Measurements from ENCODE around the gene SLC25A1. TPM values are rescaled to one million over a fixed set of nuclear protein-coding genes. Genes with fewer than 3 reads are reported as not detected.

SLC25A1 gene
- total and polyA plus RNA-seq, 2 of the 8 experiments (the other 6 are each of a cell fraction or from before 2014, with no cell fraction given): 110 to 148 TPM

DNA sequence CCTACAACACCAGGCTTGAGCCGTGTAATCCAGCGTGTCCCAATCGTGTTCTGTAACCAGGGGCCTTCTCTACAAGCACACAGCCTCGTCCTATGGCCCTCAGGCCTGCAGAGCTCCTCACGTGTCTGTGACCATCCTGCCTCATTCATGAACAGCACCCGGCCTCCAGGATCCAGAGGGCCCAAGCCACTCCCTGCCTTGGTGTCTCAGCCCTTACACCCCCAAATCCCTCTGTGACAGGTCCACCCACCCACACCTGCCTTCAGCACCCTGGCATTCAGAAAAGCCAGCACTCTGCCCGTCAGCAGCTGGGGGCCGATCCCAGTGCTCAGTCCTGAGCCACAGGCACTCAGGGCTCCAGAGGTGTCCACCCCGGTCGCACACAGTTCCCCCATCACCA lies 41.6 kb downstream of the SLC25A1 start:
- no peak overlapping the region for H4K91ac ChIP-seq (replicated peaks; ENCODE audit: insufficient read length, low read length)
- no peak overlapping the region for H3K27ac ChIP-seq (ENCODE audit: low read depth, low read length)
- H4K8ac ChIP-seq (ENCODE audit: extremely low read depth, insufficient read depth, low read length): no peak overlapping the region
- no peaks in the 10 kb centered on the region for H3K79me1 ChIP-seq (ENCODE audit: low read depth, low read length)
- no peak overlapping the region for H2AFZ ChIP-seq (ENCODE audit: low read length)
- no peak overlapping the region for H4K5ac ChIP-seq (ENCODE audit: insufficient read length, low read depth, low read length)
- DNase-seq (ENCODE audit: low read depth in 1 of 2, low spot score in 2 of 2) (no peak), FAIRE-seq (no peak)
- H2AK5ac ChIP-seq (ENCODE audit: low read depth, low read length): no peak overlapping the region
- H3K36me3 ChIP-seq (ENCODE audit: control insufficient read depth in 2 of 4, insufficient read depth in 4 of 4, low read length in 3 of 4): peaks cover 6 to 38% (median 29%) of the 10 kb centered on the region in 4 experiments; a peak in 6 of 8 replicates
- no peak overlapping the region for H2BK12ac ChIP-seq (ENCODE audit: low read depth, low read length)
- no peak overlapping the region for H3K4me2 ChIP-seq (ENCODE audit: insufficient read depth in 1 of 2, low read depth in 2 of 2, low read length in 2 of 2)
- H3K79me2 ChIP-seq (ENCODE audit: control insufficient read depth in 1 of 2, insufficient read depth in 2 of 2, low read length in 2 of 2): no peaks in the 10 kb centered on the region
- no peaks in the 10 kb centered on the region for H3K4me1 ChIP-seq (replicated peaks in 1 of 4; ENCODE audit: control insufficient read depth in 3 of 4, insufficient read depth in 4 of 4, low read length in 3 of 4)
- H2BK5ac ChIP-seq (ENCODE audit: low read depth, low read length): no peak overlapping the region
- H2BK15ac ChIP-seq (ENCODE audit: low read length): no peak overlapping the region
- H2BK120ac ChIP-seq (replicated peaks; ENCODE audit: low read depth, low read length): no peak overlapping the region
- no peaks in the 10 kb centered on the region for H3K27me3 ChIP-seq (replicated peaks in 1 of 4; ENCODE audit: control insufficient read depth in 3 of 4, extremely low read depth in 1 of 4, insufficient read depth in 3 of 4, low read length in 3 of 4)
- no peak overlapping the region for H3K9ac ChIP-seq (replicated peaks in 1 of 4; ENCODE audit: extremely low read depth in 1 of 4, low read depth in 3 of 4, low read length in 3 of 4)
- POLR2A ChIA-PET (ENCODE audit: partially characterized antibody): interaction anchor here (1.1 kb wide), 1 partner anchor 14 kb away, joined by 5 read pairs; the partner anchor contains the start of gene DGCR2
- H3K4ac ChIP-seq (replicated peaks; ENCODE audit: insufficient read length, low read depth, low read length): no peak overlapping the region
- no peak overlapping the region for H3K56ac ChIP-seq (replicated peaks; ENCODE audit: insufficient read length, low read depth, low read length)
- no peaks in the 10 kb centered on the region for H3K9me3 ChIP-seq (ENCODE audit: insufficient read depth in 2 of 2, low read depth in 1 of 2, low read length in 1 of 2)
- H3K14ac ChIP-seq (ENCODE audit: insufficient read length): no peak overlapping the region
- no peak overlapping the region for H3K18ac ChIP-seq (ENCODE audit: extremely low read depth, low read length)
- no peaks in the 10 kb centered on the region for H3K23me2 ChIP-seq (ENCODE audit: low read depth, low read length)
- peaks cover 2 to 6% of the 10 kb centered on the region in 2 experiments for H4K20me1 ChIP-seq (replicated peaks in 1 of 2; ENCODE audit: control insufficient read depth in 1 of 2, insufficient read depth in 2 of 2, low read length in 2 of 2)
- WGBS, 2 experiments (ENCODE audit: extremely low coverage in 1 of 2, insufficient coverage in 1 of 2, insufficient read length in 1 of 2, insufficient replicate concordance in 2 of 2, low coverage in 1 of 2, low lambda C conversion rate in 2 of 2, missing lambda C conversion rate in 1 of 2): 91% methylated on average over 10 of the region's 10 CpGs; no CpG with 5 or more reads in 1 of the 2 experiments
- no peak overlapping the region for H3K23ac ChIP-seq (ENCODE audit: insufficient read length)
- no peak overlapping the region for H2BK20ac ChIP-seq (ENCODE audit: low read length)
- CTCF ChIA-PET (ENCODE audit: partially characterized antibody): interaction anchor here (1.2 kb wide), 1 partner anchor 11 kb away, joined by 3 read pairs; no protein-coding TSS in a partner anchor
- H3K4me3 ChIP-seq (ENCODE audit: extremely low read depth in 1 of 4, insufficient read depth in 2 of 4, low read depth in 3 of 4, low read length in 4 of 4): no peak overlapping the region
- TF ChIP-seq TAF7 (optimal IDR thresholded peaks at IDR 0.05; ENCODE audit: borderline replicate concordance, low read depth, low read length): no peak
- TF ChIP-seq TAF1 (IDR thresholded peaks at IDR 0.05; ENCODE audit: low read depth, low read length): no peak
- no peak for TF ChIP-seq RFX5 (IDR thresholded peaks at IDR 0.05; ENCODE audit: borderline replicate concordance, low read depth, low read length)
- TF ChIP-seq TCF12 (IDR thresholded peaks at IDR 0.05; ENCODE audit: low read depth, low read length): no peak
- no peak for TF ChIP-seq CREB1 (IDR thresholded peaks at IDR 0.05)
- TF ChIP-seq BACH1 (IDR thresholded peaks at IDR 0.05; ENCODE audit: low read length): no peak
- no peak for TF ChIP-seq CBX8 (IDR thresholded peaks at IDR 0.05; ENCODE audit: borderline replicate concordance, low read depth, low read length)
- no peak for TF ChIP-seq BRCA1 (IDR thresholded peaks at IDR 0.05; ENCODE audit: low read depth, low read length)
- TF ChIP-seq CEBPB (IDR thresholded peaks at IDR 0.05; ENCODE audit: low read depth, low read length): no peak
- no peak for TF ChIP-seq JUN (IDR thresholded peaks at IDR 0.05; ENCODE audit: low read depth, low read length)
- no peak for TF ChIP-seq TBP (IDR thresholded peaks at IDR 0.05; ENCODE audit: low read depth, low read length)
- TF ChIP-seq SIN3A (conservative IDR thresholded peaks at IDR 0.05 in 1 of 2, IDR thresholded peaks at IDR 0.05 in 1 of 2; ENCODE audit: low read depth in 1 of 2, low read length in 2 of 2): no peak
- TF ChIP-seq NRF1 (IDR thresholded peaks at IDR 0.05; ENCODE audit: low read depth, low read length): no peak
- no peak for TF ChIP-seq CHD2 (IDR thresholded peaks at IDR 0.05; ENCODE audit: low read length)
- TF ChIP-seq CBX5 (IDR thresholded peaks at IDR 0.05; ENCODE audit: low read depth, low read length): no peak
- no peak for TF ChIP-seq RAD21 (IDR thresholded peaks at IDR 0.05 in 1 of 2, conservative IDR thresholded peaks at IDR 0.05 in 1 of 2; ENCODE audit: low read depth in 2 of 2, low read length in 2 of 2)

Measured in H1 (cell line).